HL-60 (cell line): ENCODE data around the gene CHCHD1.

ENCODE experiments used
- DNase-seq, 2 experiments: peaks; one replicate each; pipeline ENCODE4 v3.0.0-alpha.2; 2010 to 2020; ENCODE audit warnings: low read depth in 1 of 2, low spot score in 1 of 2
- H3K27ac ChIP-seq: fragments of 250-450 bp; sonication (Bioruptor Pico); replicated peaks from 2 replicates; pipeline ENCODE4 v1.5.1; 2020; ENCODE audit warnings: mild to moderate bottlenecking, moderate library complexity
- H3K27me3 ChIP-seq: fragments of 250-450 bp; sonication (Bioruptor Pico); 2 replicates; pipeline ENCODE4 v1.5.1; 2021; ENCODE audit warnings: mild to moderate bottlenecking, moderate library complexity; ENCODE audit not compliant: insufficient read depth, poor library complexity, severe bottlenecking
- H3K4me3 ChIP-seq: replicated peaks from 2 replicates; pipeline ENCODE4 v1.5.1; 2011; ENCODE audit warnings: mild to moderate bottlenecking, control low read depth, low read length; ENCODE audit not compliant: insufficient read depth
- GABPA ChIP-seq: IDR thresholded peaks from 2 replicates; pipeline ENCODE4 v1.6.1; 2012; ENCODE audit warnings: low read depth
- POLR2AphosphoS5 ChIP-seq: IDR thresholded peaks from 2 replicates; pipeline ENCODE4 v1.6.1; 2012; ENCODE audit warnings: low read depth
- SPI1 ChIP-seq: IDR thresholded peaks from 2 replicates; pipeline ENCODE4 v1.6.1; 2012; ENCODE audit warnings: low read depth, mild to moderate bottlenecking, borderline replicate concordance
- TF ChIP-seq, protein P1 (sequence below): IDR thresholded peaks from 2 replicates; pipeline ENCODE4 v1.6.1; 2012; ENCODE audit warnings: low read depth; ENCODE audit not compliant: insufficient replicate concordance
- TF ChIP-seq, protein P2 (sequence below): IDR thresholded peaks from one replicate; pipeline ENCODE4 v1.5.1; 2011; ENCODE audit warnings: low read length, control low read depth, inconsistent platforms; ENCODE audit not compliant: insufficient read depth

CHCHD1 gene

DNA sequence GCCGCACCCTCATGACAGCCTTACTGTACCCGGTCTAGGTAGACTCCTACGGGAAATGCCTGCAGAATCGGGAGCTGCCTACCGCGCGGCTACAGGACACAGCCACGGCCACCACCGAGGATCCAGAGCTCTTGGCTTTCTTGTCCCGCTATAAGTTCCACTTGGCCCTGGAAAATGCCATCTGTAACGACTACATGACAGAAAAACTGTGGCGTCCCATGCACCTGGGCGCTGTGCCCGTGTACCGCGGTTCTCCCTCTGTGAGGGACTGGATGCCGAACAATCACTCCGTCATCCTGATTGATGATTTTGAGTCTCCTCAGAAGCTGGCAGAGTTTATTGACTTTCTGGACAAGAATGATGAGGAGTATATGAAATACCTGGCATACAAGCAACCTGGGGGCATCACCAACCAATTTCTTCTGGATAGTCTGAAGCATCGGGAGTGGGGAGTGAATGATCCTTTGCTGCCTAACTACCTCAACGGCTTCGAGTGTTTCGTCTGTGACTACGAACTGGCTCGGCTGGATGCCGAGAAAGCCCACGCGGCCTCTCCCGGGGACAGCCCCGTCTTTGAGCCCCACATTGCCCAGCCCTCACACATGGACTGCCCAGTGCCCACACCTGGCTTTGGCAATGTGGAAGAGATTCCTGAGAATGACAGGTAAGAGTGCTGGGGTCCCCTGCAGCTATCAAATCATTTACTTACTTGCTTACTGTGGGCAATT, 8.5 kb upstream of the CHCHD1 start:
- peak overlapping the region; percentile 88 for H3K27ac ChIP-seq
- no peak for DNase-seq
- TF ChIP-seq, protein P1, sequence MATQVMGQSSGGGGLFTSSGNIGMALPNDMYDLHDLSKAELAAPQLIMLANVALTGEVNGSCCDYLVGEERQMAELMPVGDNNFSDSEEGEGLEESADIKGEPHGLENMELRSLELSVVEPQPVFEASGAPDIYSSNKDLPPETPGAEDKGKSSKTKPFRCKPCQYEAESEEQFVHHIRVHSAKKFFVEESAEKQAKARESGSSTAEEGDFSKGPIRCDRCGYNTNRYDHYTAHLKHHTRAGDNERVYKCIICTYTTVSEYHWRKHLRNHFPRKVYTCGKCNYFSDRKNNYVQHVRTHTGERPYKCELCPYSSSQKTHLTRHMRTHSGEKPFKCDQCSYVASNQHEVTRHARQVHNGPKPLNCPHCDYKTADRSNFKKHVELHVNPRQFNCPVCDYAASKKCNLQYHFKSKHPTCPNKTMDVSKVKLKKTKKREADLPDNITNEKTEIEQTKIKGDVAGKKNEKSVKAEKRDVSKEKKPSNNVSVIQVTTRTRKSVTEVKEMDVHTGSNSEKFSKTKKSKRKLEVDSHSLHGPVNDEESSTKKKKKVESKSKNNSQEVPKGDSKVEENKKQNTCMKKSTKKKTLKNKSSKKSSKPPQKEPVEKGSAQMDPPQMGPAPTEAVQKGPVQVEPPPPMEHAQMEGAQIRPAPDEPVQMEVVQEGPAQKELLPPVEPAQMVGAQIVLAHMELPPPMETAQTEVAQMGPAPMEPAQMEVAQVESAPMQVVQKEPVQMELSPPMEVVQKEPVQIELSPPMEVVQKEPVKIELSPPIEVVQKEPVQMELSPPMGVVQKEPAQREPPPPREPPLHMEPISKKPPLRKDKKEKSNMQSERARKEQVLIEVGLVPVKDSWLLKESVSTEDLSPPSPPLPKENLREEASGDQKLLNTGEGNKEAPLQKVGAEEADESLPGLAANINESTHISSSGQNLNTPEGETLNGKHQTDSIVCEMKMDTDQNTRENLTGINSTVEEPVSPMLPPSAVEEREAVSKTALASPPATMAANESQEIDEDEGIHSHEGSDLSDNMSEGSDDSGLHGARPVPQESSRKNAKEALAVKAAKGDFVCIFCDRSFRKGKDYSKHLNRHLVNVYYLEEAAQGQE = no peak
- TF ChIP-seq GABPA (no peak), POLR2AphosphoS5 (no peak), SPI1 (no peak)
- TF ChIP-seq, protein P2, sequence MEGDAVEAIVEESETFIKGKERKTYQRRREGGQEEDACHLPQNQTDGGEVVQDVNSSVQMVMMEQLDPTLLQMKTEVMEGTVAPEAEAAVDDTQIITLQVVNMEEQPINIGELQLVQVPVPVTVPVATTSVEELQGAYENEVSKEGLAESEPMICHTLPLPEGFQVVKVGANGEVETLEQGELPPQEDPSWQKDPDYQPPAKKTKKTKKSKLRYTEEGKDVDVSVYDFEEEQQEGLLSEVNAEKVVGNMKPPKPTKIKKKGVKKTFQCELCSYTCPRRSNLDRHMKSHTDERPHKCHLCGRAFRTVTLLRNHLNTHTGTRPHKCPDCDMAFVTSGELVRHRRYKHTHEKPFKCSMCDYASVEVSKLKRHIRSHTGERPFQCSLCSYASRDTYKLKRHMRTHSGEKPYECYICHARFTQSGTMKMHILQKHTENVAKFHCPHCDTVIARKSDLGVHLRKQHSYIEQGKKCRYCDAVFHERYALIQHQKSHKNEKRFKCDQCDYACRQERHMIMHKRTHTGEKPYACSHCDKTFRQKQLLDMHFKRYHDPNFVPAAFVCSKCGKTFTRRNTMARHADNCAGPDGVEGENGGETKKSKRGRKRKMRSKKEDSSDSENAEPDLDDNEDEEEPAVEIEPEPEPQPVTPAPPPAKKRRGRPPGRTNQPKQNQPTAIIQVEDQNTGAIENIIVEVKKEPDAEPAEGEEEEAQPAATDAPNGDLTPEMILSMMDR = no peak
- H3K27me3 ChIP-seq = no peaks in the 10 kb centered on the region
- H3K4me3 ChIP-seq = peak overlapping the region; percentile 78

DNA sequence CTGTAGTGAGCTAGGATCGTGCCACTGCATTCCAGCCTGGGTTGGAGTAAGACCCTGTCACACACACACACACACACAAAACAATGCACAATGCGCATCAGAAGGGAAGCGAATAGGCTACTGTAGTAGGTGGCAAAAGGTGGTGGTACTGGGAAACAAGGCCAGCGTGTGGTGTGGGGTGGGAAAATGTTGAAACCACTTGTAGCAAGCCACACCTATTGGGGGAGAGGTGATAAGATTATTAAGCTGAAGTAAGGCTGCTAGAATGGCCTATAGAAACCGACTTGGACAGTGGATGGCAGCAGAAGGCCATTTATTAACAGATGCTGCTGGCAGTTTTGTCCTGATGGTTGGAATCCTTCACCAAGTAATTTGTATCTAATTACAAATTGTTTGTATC, 7.2 kb upstream of the CHCHD1 start:
- TF ChIP-seq, protein P1 = no peak
- no peak for TF ChIP-seq POLR2AphosphoS5
- TF ChIP-seq SPI1 = no peak
- TF ChIP-seq, protein P2 = no peak
- no peak for TF ChIP-seq GABPA
- DNase-seq = peak; percentile 31 to 51
- no peaks in the 10 kb centered on the region for H3K27me3 ChIP-seq
- H3K27ac ChIP-seq = no peak overlapping the region
- peak overlapping the region; percentile 78 for H3K4me3 ChIP-seq

DNA sequence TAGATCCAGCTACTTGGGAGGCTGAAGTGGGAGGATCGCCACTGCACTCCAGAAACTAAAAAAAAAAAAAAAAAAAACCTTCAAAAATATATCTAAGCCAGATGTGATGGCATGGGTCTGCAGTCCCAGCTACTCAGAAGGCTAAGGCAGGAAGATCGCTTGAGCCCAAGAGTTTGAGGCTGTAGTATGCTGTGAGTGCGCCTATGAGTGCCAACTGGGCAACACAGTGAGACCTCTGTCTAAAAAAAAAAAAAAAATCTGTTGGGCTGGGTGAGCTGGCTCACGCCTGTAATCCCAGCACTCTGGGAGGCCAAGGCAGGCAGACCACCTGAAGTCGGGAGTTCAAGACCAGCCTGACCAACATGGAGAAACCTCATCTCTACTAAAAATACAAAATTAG, 2.8 kb upstream of the CHCHD1 start:
- Histone ChIP-seq H3K27me3 (no peaks in the 10 kb centered on the region), H3K4me3 (no peak overlapping the region), H3K27ac (no peak overlapping the region)
- TF ChIP-seq POLR2AphosphoS5 = no peak
- TF ChIP-seq SPI1 = no peak
- TF ChIP-seq, protein P1 = no peak
- TF ChIP-seq GABPA = no peak
- TF ChIP-seq, protein P2 = no peak
- no peak for DNase-seq
